OCI-LY1 (cell line): ENCODE data around the gene ERV3-1.
"Not testable (repeated sequence)": the region's sequence is repeated elsewhere in the genome, so short reads cannot be mapped to it uniquely, and the experiment has no call there.

Experiments
- EZH2 ChIP-seq: fragments of 200-600 bp; sonication (generic), shearing (Covaris generic); IDR thresholded peaks from 2 replicates; pipeline ENCODE4 v1.8.0; 2017; ENCODE audit warnings: borderline replicate concordance, mixed run types, mild to moderate bottlenecking, antibody characterized with exemption, low read length, moderate library complexity, mixed read lengths
- TF ChIP-seq, protein P1 (sequence below): fragments of 200-600 bp; sonication (generic), shearing (Covaris generic); IDR thresholded peaks from 2 replicates; pipeline ENCODE4 v1.5.1; 2017; ENCODE audit warnings: mild to moderate bottlenecking, antibody characterized with exemption, low read length, moderate library complexity, mixed read lengths

DNA sequence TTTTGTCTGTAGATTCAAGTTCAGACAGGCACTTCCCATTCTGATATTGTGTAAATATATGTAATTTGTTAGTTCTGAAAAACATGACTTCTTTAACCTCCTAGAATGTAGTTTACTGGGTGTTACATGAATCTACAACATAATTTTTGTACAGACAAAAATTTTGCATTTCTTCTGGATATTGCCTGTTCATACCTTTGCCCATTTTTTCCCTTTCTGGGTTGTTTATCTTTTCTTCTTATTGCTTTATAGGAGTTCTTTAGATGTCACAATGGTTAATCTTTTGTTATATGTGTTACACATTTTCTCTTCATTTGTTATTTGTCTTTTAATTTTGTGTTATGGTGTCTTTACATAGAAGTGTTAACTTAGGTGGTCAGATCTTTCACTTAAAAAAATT, 44.7 kb upstream of the ERV3-1 start:
- TF ChIP-seq, protein P1, sequence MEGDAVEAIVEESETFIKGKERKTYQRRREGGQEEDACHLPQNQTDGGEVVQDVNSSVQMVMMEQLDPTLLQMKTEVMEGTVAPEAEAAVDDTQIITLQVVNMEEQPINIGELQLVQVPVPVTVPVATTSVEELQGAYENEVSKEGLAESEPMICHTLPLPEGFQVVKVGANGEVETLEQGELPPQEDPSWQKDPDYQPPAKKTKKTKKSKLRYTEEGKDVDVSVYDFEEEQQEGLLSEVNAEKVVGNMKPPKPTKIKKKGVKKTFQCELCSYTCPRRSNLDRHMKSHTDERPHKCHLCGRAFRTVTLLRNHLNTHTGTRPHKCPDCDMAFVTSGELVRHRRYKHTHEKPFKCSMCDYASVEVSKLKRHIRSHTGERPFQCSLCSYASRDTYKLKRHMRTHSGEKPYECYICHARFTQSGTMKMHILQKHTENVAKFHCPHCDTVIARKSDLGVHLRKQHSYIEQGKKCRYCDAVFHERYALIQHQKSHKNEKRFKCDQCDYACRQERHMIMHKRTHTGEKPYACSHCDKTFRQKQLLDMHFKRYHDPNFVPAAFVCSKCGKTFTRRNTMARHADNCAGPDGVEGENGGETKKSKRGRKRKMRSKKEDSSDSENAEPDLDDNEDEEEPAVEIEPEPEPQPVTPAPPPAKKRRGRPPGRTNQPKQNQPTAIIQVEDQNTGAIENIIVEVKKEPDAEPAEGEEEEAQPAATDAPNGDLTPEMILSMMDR: not testable (repeated sequence)
- not testable (repeated sequence) for TF ChIP-seq EZH2
